Jurkat, Clone E6-1 (cell line): Measurements from ENCODE around the gene DPYSL5.

Experiments used
- DNase-seq: peaks from one replicate; pipeline ENCODE4 v3.0.0-alpha.2; 2011; ENCODE audit warnings: low read depth, low spot score
- H3K4me3 ChIP-seq: 2 replicates; pipeline ENCODE4 v1.5.1; 2011; ENCODE audit warnings: mild to moderate bottlenecking, low read length, control low read depth, moderate library complexity

The DPYSL5 gene

DNA sequence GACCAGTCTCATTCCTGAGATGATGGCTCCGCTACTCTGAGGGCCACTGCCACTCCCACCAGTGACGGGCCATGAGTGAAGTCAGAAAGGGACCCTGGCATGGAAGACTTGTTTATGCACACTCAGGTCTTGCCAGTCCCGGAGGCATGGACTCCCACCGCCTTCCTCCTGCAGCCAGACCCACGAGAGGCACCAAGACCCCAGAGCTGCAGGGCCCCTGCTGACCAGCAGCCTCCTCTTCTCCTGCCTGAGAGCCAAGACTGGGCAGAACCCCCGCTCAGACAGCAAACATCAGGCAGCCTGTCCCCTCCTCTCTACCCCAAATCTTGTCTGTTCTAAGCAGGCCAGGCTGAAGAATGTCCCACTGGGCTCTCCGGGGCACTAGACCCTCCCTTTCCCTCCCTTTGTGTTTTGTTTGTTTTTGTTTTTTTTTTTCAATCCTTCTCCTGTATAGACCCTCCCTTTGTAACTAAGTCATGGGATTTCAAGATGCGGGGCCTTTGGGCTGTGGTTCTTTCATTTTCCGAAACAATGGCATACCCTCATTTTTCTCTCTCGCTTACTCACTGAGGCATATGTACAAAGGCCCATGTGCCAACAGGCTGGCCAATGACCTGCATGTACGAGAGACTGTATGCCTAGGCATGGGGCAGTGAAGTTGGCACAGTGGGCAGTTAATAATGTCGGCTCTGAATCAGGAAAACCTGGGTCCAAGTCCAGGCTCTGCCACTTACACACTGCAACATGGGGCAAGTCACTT lies 98.2 kb downstream of the DPYSL5 start:
- DNase-seq = no peak

DNA sequence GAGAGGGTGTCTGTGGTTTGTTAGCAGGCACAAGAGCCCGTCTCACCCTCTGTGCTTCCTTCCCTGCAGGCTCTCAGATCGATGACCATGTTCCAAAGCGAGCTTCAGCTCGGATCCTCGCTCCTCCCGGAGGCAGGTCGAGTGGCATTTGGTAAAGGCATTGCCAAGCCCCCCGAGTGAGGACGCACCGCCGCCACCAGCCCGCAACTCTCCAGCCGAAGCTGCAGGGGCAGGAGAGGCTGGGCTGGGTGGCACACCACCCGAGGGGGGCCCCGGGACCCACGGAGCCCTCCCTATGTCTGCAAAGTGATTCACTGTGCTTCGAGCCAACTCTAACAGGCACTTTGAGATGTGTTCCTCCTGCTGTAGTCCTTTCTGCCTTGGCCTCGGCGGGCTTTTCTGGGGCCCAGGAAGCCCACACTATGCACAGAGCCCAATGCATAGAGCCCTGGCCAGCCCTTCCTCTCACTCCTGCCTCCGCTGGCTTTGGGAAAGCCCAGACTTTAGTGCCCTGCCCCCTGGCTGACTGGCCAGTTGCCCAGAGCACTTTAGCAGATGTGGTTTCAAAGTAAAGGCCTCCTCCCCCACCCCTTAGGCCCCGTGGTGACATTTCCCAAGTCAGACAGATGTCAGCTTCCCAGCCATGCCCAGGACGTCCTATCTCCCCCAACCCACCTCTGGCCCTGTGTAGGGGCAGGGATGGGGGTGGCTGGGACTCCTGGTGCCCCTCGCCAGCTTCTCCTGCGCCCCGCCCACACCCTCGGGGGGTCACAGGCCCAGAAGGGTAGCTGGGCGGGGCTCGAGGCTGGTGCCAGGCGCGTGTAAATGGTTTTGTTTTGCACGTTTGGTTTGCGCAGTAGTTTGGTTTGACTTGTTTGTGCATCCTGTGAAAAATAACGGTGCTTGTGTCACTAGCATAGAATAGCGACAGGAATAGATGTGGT lies 99.2 kb downstream of the DPYSL5 start:
- no peak overlapping the region for H3K4me3 ChIP-seq
- DNase-seq = no peak

More for the DNA sequence above, 98.2 kb downstream of the DPYSL5 start:
- H3K4me3 ChIP-seq = no peak overlapping the region

DNA sequence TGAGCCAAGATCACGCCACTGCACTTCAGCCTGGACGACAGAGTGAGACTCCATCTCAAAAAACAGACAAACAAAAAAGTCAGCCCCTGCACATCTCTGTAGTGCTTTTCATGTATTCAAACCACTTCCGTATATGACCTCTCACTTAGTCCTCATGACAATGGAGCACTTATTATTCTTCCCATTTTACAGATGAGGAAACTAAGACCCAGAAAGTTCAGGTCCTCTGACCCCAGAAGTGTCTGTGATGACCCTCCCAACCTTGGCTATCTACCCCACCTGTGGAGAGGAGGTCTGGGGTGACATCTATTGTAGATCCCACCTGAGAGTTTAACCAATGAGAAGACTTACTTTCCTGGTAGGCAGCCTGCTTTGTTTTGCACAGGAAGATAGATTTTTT lies 100.9 kb downstream of the DPYSL5 start:
- no peak for DNase-seq
- H3K4me3 ChIP-seq = no peak overlapping the region

DNA sequence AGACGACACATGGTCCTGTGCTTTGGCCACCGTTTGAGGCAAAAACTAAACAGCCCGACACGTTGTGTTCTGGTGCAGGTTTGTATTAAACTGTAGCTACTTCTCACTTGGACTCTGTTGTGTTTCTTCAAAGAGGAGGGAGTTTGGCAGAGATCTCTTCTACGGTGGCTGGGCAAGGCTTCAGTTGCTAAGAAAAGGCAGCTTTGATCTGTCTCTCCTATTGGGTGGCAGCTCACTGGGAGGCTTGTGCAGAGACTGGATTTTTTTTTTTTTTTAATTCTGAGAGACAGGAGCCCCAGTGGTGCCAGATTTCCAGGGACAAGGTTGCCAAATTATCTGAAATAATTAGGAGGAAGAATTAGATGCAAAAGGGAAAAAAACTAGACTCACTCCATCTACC lies 102.3 kb downstream of the DPYSL5 start:
- no peak overlapping the region for H3K4me3 ChIP-seq
- DNase-seq = no peak

DNA sequence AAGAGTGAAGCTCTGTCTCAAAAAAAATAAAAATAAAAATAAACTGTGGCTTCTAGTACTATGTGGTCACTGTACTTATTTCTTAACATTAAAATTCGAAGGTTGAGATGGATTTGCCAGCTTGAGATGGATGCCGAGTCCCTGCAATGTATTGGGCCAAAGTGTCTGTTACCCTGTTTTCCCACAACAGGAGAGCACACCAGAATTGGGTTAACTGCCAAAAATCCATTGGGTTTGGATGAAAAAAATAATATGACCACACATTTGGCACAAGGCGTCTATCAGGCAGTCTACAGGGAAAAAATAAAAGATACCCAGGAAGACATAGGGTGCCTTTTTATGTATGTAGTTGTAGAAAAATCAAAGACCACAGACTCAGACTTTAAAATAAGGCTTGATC lies 103.3 kb downstream of the DPYSL5 start:
- DNase-seq = no peak
- H3K4me3 ChIP-seq = no peak overlapping the region

DNA sequence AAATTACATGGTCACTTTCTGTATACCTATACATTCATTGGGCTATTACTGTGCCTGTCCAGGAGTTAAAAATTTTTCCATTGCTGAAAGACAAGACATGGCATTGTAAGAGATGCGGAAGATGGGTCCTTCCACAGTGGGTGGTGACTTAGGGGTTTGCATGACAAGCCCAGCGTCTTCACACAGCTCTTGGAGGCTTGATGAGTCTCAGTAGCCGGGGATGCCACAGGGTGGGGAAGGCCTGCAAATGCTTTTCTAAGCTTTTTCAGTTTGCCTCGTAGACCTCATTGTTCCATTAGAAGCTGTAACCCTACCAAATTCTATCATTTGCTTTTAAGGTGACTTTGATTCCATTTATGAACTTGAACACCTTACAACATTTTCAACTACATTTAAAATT lies 104.4 kb downstream of the DPYSL5 start:
- DNase-seq = no peak
- H3K4me3 ChIP-seq = no peak overlapping the region

DNA sequence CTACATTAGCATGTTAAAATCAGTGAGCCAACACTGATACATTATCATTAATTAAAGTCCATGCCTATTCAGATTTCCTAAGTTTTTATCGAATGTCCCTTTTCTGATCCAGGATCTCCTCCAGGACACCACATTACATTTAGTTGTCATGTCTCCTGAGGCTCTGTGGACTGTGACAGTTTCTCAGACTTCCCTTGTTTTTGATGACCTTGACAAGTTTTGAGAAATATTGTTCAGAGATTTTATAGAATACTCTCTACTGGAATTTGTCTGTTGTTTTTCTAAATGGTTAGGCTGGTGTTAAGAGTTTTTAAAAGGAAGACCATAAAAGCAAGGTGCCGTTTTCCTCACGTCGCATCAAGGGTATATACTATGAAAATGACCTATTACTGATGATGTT lies 106.2 kb downstream of the DPYSL5 start:
- no peak for DNase-seq
- H3K4me3 ChIP-seq = no peak overlapping the region

DNA sequence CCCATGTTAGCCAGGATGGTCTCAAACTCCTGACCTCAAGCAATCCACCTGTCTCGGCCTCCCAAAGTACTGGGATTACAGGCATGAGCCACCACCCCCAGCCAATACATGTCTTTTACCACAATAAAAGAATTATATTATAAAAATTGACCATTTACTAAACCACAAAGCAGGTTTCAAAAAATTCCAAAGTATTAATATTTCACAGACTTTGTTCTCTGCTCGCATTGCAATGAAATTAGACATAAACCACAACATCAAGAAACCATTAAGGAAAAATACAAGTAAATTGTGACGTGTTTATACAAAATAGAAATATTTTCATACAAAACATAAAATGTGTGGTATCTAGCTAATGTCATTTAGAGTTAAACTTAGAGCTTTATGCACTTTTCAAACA lies 109.1 kb downstream of the DPYSL5 start:
- H3K4me3 ChIP-seq = no peak overlapping the region
- no peak for DNase-seq

DNA sequence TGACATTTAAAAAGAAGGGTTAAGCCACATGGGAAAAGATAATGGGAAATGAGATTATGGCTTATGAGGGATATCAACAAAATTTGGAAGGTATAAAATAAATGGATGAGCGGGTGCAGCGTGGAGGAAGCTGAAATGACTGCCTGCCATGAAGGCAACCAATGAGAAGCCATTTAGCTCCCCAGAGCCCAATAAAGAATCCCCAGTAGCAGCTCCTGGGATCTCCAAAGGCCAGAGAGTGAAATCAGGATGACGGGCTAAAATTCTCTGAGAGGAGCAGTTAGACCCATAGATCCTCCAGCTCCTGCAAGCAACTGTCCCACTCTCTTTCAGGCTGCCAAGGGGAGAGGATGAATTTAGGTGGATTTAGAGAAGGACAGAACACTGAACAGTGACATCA lies 109.6 kb downstream of the DPYSL5 start:
- no peak overlapping the region for H3K4me3 ChIP-seq
- DNase-seq = no peak

DNA sequence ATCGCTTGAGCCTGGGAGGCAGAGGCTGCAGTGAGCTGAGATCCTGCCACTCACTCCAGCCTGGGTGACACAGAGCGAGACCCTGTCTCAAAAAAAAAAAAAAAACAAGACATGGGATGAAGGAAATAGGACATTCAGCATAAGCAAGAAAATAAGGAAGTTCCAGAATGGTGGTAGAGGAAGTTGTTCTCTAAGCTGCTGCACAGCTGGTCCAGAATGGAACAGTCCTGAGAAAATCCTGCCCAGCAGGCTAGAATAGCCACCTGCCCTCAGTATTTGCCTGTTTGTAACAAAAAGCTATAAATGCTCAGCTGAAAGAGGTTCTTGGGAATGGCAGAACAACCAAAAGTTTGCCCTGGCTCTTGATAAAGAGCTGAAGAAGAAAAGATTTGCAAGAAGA lies 111.4 kb downstream of the DPYSL5 start:
- H3K4me3 ChIP-seq = no peak overlapping the region
- no peak for DNase-seq

DNA sequence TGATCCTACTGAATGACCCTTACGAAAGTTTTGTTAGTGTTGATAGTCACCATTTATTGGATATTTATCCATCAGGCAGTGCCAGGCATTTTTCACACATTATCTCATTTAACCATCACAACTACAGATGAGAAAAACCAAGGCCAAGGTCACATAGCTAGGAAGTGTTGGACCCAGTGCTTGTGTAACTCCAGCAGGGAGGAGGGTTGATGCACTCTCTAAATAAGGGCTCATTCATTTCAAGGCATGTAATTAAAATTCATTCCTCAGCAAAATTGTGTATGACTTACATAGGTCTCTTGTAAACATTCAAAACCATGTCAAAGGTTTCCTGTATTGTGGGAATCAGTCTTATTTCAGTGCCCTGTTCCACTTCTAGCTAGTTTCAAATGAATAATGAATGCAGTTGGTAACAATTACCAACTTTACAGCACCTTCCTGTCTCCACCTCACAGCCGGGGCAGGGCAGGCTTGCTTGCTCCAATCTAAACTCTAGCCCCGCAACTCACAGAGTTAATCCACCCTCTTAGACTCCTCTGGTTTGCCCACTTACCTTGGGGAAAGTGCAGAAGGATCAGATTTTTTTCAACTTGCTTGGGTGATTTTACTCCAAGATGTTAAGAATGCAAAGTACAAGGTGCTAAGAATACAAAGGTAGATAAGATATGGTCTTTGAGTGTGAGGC lies 116.7 kb downstream of the DPYSL5 start:
- no peak overlapping the region for H3K4me3 ChIP-seq
- no peak for DNase-seq

DNA sequence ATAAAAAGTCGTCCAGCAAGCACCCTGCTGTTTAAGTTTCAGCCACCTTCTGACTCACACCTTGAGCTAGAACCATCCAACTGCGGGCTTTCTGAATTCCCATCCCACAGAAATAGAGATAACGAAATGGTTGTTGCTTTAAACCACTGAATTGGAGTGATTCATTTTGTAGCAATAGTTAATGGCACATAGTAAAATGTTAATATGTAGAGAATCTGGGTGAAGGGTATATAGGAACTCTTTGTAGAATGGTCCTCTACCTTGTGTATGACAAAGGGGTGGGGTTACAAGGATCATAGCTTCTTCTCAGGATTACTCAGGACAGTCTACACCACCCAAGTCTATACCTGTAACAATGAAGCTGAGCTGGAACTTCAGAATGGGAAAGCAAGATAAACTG lies 120.1 kb downstream of the DPYSL5 start:
- H3K4me3 ChIP-seq = no peak overlapping the region
- DNase-seq = no peak

DNA sequence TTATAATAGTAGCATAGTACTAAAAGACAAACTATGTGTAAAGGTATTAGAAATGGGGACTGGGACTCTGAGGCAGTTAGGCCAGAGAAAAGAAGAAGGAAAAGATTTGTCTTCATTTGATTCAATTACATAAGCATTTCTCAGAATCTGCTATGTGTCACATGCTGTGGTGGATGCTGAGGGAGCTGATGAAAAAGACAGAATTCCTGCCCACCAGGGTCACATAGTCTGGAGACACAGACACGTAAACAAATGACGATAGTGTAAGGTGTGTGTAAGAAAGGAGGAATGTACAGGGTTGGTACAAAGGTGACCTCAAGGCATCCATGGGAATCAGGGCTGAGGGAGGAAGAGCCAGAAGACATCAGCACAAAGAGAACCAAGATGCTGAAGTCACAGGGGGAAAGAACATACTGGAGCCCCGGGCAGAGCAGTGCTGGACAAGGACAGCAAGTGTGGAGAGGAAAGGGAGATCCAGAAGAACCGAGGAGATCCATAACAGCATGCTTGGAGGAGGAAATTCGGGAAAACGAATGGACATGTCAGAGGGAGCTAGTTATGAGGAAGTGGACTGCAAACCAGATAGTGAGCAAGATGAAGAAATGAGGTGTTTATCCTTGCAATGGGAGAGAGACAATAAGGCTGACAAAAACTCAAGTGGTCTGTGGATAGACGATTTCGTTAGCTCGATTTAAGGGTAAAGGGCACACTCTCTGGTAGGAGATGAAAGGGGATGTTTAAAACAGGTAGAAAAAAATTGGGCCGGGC lies 121.3 kb downstream of the DPYSL5 start:
- H3K4me3 ChIP-seq = no peak overlapping the region
- no peak for DNase-seq

DNA sequence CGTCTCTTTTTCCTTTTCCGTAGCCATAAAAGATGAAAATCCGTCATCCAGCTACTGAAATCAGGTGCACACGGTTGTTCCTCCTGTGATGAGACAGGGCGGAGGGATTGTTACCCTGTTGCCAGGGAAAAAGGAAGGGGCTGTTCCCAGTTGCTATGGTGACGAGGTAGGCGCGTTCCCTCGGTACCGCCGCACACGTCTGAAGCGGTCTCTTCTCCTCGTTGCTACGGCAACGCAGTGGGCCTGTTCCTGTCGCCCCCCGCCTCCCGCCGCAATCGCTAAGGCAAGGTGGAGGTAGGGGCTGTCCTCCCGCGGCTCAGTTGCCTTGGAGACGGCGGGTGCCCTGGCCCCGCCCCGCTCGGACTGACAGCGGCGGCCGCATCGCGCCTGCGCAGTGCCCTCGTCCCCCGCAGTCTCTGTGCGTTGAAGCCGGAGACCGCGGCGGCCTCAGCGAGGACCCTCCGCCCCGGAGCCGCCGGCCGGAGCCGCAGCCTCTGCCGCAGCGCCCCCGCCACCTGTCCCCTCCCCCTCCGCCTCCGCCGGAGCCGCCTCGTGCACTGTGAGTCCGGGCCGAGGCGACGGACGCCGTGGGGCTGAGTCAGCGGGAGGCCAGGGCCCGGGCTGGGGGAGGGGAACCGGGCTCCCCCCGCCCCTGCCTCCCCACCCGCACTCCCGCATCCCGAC lies 122.5 kb downstream of the DPYSL5 start, which contains the start of gene MAPRE3:
Gene MAPRE3, plus strand, starts transcription at position 394 of the 684 bp plus-strand sequence. CDS start 51,582 bp downstream, outside the sequence.
- DNase-seq = peak; percentile 68
- peak within 1 kb of the TSS; percentile 49 for H3K4me3 ChIP-seq

DNA sequence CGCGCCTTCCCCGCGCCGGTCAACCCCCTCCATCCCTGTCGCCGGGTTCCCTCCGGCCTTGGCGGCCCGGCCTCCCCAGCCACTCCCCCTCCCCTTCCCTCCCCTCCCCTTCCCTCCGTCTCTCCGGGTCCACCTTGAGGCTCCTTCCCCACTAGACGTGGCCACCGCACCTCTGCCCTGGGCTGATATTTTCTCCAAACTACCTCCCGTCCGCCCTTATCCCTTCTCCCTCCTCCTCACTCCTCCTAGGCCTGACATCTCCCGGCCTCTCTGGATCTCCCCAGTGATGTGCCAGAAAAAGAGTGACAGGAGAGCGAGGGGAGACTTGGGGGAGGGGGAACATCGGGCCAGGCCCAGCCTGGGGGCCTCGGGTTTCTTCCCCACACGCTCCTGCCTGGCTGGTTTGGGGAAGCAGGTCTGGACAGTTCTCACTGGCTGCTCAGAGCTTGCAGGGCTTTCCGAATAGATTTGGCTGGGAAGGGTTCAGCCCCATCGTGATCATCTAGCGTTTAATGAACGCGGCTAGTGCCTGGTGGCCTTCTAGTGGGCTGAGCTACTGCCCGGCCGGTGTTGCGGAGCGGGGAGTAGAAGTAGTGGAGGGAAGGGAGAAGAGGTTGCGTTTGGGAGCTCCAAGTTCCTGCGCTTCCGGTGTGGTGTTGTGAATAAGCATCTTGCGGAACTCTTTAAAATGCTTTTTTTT lies 123.1 kb downstream of the DPYSL5 start:
- peak overlapping the region; percentile 49 for H3K4me3 ChIP-seq
- no peak for DNase-seq

DNA sequence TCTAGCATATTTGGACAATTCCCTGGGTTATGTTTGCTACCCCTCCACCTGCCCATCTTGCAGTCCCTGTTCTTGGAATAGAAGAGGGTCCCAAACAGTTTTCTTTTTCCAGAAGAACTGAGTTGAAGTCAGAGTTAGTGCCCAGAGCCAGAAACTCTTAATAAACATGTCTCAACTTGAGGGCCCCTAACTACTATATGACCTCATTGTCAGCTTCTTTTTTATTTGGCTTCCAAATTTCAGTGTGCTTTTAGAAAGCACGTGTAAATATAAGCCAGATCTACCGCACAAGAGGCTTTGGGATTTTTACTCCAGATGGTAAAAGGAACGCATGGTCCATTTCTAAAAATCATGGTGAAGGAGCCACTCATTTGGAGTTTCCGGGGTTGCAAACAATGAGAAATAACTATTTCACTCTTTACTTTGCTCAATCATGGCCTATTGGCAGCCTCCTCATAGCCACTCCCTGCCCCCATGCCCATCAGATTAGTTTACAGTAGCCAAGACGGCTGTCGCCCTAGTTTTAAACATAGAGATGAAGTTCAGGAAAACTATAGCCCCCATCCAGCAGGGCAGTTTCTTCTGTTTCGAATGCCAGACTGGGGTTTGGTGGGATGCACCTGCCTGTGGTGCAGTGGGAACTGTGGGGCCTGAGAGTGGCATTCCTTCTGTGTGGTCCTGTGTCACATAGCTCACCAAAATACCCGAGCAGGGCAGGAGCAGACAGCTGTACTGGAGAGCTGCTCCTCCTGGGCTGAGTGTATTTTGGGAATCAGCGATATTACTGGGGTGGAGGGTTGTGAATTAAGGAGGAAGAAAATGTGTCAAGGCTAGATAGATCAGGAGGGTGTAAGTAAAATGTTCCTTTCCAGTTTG lies 124.2 kb downstream of the DPYSL5 start:
- no peak for DNase-seq
- no peak overlapping the region for H3K4me3 ChIP-seq

DNA sequence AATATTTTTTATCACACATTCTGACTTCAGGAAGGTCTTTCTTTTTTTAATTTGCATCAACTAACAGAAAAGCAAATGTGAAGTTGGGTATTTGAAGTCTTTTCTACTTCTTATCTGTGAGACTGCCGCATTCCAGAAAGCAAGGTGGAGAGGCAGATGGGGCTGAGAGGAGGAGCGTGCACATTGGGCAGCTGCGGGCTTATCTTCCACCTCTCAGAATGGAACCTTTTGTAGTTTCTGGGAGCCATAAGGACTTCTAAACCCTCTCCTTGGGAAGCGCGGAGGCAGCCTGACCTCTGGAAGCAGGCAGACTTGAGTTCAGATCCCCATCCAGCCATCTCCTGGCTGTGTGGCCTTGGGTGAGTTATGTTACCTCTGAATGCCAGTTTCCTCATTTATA lies 126.4 kb downstream of the DPYSL5 start:
- no peak overlapping the region for H3K4me3 ChIP-seq
- DNase-seq = no peak
